SIG-M5 treated with dmso at 0.1 percent for 504 hours (cell line): ENCODE results near the gene OSER1.
A peak's percentile ranks its signal among the peaks of the same experiment; 100 is the strongest.
"Not testable (repeated sequence)": the region's sequence is repeated elsewhere in the genome, so short reads cannot be mapped to it uniquely, and the experiment has no call there.

Experiments
- DNase-seq: peaks from one replicate; lab custom pipeline; 2025; ENCODE audit not compliant: unreplicated experiment; lab: John Stamatoyannopoulos, UW

Gene OSER1

DNA sequence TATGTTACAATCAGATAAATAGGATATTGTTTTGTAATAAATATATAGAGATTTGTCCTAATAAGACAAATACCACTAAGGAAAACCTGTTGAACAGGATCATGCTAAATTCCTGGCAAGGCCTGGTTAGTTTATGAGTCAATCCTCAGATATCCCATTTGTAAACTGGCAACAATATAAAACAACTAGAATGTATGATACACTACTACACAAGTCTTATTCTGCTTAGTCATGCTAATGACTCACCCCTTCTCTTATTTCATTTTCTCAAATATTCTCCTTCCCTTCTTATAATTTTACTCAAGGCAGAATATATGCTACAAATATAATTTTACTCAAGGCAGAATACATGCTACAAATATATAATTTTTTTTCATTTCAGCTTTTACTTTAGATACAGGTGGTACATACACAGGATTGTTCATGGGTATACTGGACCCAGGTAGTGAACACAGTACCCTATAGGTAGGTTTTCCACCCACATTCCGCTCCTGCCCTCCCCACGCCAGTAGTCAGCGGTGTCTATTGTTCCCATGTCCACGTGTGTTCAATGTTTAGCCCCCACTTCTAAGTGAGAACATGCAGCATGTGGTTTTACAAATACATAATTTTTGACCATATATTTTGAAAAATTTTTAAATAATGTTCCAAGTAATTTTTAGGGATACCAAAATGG, 6.3 kb downstream of the OSER1 start:
- DNase-seq = peak; percentile 73

DNA sequence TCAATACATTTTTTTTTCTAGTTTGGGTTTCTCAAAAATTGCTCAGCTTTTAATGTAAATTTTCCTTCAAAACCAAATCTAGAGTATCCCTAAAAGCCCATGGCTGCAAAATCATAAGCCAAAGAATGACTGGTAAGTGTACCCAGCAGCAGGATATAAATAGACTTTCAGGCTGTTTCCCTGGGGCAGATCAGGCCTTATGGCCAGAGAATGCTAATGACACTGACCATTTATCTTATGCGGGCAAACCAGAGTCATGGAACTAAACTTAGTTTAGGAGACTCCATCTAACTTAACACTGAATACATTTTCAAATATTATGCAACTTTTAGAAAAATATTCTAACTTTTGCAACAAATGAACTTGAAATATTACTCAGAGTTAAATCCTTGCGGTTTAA, 7.4 kb downstream of the OSER1 start:
- no peak for DNase-seq

DNA sequence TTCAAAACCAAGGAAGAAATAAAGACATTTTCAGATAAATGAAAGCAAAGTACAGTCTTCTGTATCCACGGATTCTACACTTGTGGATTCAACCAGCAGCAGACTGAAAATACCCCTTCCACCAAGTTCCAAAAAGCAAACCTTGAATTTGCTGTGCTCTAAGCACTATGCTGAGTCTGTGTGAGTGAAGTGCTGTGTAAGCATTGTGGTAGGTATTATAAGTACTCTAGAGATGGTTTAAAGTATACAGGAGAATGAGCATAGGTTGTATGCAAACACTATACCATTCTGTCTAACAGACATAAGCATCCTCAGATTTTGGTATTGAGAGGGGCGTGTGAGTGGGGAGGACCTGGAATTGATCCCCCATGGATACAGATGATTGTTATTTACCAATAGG, 9.6 kb downstream of the OSER1 start:
- DNase-seq = no peak

DNA sequence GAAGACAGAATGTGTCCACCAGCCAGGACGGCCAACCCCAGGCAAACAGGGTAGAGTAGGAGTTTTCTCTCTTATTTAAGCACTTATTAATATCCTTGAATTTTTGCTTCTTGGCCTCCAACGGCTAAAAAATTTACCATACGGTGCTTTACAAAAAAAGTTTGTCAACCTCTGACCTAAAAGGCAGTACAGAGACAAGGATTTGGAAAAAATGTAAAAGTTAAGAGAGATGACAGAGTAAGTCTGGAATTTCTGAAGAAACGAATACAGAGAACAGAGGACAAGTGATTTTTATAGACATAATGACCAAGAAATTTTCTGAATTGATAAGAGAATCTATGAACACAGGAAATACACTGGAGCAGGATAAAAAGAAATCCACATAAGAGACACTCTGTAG, 10.2 kb downstream of the OSER1 start:
- no peak for DNase-seq

DNA sequence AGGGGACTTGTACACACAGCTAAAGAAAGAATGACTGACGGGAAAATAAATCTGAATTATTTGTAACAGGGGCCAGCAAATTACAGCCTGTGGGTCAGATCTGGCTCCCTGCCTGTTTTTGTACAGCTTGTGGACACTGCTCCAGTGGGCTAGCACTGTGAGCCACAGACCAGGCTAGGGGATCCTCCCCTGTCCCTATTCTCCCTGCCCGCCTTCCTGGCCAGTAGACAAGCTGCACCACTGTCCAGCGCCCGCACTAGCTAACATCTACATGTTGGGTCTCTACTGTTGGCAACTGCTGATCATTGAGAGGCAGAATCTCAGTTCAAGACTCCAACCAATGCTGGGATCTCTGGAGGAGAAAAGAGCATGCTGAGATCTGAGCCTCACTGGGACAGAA, 10.7 kb downstream of the OSER1 start:
- no peak for DNase-seq

DNA sequence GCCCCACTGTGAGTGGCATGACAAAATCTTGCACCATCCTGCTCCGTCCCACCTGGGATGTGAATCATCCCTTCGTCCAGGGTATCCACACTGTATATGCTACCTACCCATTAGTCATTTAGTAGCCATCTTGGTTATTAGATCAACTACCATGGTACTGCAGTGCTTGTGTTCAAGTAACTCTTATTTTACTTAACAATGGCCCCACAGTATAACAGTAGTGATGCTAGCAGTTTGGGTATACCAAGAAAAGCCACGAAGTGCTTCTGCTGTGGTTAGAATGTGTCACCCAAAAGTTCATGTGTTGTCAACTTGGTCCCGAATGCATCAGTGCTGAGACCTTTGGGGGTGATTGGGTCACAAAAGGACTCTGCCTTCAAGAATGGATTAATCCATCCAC, 11.7 kb downstream of the OSER1 start:
- DNase-seq = no peak

DNA sequence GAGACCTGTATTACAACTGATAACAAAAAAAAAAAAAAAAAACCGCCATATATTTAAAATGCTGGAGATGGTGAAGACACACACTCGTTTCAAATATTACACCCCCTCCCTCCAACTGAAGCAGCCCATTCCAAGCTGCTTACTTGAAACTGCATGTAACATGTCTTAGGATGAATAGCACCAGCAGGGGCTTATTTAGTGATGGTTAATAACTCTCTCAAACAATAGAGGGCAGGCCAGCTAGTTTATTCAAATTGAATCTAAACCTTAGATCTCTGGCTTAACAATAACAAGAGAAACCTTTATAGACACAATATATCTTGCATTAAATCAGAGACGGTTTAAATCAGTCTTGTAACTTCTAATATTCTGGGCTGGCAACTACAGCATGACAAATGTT, 14.3 kb downstream of the OSER1 start:
- peak; percentile 19 for DNase-seq

DNA sequence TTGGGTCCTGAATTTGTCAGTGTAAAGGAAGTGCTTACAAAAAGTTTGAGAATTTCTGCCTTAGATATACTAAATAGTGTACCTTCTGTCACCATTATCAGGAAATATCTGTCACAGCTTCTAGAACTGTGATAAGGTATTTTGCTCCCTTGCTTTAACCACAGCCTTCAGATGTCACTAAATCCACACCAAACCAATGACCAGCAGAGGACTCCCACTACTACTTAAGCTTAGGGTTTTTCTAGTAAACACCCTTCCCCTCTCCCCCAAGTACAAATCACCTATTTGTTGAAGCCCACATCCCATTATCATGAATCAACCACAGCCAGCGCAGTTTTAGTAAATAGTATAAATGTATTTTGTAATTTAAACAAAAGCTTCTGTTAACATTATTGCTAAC, 15.0 kb downstream of the OSER1 start:
- no peak for DNase-seq

DNA sequence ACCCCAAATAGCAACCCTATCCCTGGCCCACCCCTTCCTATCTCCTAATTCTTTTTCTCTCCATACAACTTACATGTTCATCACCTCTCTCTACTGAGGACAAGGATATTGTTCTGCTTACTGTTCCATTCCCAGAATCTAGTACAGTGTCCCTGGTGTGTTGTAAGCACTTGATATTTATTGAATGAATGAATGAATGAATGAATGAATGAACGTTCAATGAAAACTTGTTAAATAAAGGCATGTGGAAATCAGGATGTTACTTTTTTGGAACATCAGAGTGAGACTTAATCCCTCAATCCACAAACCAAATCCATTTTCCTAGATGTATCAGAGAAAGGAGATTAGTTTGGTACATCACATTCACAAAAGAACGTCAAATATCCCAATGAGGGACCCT, 16.8 kb downstream of the OSER1 start:
- DNase-seq = no peak

DNA sequence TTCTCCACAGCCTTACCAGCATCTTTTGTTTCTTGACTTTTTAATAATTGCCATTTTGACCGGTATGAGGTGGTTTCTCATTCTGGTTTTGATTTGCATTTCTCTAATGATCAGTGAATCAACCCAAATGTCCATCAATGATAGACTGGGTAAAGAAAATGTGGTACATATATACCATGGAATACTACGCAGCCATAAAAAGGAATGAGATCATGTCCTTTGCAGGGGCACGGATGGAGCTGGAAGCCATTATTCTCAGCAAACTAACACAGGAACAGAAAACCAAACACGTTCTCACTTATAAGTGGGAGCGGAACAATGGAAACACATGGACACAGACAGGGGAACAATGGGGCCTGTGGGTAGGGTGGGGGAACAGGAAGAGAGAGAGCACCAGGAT, 18.9 kb downstream of the OSER1 start:
- not testable (repeated sequence) for DNase-seq

DNA sequence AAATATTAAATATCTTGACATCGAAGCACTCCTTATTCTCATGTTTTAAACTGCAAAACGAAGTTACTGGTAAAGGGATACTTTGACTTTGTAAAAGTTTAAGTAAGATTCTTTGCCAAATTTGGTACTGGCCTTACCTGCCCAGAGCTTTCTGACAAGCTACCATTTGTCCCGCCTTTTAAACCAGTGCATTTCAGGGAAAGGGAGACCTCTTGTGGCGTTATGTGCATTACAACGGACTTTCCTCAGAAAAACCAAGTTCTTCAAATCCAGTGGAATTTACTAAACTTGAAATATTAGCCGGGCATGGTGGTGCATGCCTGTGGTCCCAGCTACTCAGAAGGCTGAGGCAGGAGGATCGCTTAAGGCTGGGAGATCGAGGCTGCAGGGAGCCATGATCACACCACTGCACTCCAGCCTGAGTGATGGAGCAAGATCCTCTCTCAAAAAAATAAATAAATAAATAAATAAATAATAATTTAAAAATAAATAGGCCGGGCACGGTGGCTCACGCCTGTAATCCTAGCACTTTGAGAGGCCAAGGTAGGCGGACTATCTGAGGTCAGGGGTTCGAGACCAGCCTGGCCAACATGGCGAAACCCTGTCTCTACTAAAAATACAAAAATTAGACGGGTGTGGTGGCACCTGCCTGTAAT, 20.2 kb downstream of the OSER1 start:
- peak; percentile 68 for DNase-seq

DNA sequence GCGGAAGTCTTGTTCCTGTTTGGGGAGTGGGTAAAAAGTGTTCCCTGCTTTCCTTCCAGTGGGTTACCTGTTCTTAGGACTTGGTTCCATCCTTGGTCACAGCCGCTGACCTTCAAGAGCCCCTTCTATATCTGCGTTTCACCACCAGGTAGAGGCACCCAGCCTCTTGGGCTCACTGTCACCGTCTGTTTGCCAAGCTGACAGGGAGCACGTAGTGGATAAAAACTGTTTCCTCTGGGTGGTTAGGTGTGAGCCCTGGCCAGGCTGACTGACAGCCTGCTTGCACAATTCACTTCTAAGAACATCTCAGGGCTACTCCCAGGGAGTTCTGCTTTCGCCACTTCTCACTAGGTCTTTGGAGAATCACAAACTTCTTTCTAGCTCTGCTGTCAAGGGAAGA, 21.8 kb downstream of the OSER1 start:
- DNase-seq = peak; percentile 84

DNA sequence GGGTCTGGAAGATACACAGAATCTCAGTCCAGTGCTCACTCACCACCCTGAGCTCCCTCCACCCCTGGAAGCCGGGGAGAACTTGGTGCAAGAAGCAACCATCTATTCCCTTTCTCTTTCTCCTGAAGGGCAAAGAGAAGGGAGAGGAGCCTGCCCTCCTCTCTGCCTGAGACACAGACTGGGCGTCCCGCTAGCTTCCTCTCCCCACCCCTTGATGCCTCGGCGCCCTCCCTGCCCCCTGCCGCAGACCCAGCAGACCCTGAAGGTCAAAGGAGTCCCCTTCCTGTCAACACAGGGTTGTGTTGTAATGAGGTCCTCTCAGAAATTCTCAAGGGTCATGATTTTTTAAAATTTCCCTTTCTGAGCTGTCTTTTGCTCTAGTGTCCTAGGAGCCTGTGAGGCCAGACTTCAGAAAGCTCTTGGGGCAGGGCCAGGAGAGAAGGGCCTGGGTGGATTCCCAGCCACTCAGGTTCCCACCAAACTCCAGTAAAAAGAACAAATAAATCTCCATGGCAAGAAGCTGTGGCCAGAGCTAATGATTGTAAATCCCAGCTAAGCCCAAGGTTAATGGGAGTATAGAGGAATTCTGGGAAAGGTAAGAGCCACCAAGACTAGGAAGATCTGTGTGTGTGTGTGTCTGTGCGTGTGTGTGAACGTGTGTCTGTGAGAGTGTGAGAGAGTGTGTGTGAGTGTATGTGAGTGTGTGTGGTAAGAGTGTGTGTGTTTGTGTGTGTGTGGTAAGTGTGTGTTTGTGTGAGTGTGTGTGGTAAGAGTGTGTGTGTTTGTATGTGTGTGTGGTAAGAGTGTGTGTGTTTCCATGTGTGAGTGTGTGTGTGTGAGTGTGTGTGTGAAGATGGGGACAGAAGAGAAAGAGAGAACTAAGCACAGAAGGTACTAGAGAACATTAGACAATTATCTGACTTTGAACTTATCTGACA, 22.5 kb downstream of the OSER1 start:
- peak; percentile 28 for DNase-seq

DNA sequence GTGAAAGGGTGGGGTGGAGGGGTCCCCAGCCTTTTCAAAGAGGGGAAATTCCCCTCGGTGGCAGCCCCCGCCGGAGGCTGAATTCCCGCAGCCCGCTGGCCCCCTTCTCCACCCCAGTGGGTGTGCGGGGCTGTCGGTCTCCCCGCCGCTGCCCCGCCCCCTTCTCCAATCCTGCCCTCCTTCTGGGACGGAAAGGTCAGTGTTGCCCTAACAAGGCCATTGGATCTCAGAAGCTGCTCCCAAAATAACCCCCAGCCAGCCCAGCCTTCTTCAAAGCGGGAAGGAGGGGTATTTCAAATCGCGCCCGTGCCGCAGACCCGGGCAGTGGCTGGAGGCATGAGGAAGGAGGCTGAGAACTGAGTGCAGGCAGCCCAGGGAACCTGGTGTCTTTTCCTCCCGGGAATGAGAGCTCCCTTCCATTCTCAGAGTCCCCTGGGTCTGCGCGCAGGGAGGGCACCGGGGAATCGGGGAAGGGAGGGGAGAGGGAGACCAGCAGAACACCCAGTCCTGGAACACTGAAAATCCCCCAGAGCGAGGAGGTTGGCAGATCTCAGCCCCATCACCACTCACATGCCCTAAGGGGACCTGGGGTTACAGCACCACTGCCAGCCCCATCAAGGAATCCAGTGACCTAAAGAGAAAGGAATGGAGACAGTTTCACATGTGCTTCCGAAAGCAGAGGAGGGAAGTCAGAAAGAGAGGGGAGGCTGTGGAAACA, 23.4 kb downstream of the OSER1 start, which contains the start of gene JPH2:
Gene JPH2, minus strand, starts transcription at position 135 of the 718 bp plus-strand sequence. CDS start 483 bp downstream, outside the sequence.
- DNase-seq = no peak

DNA sequence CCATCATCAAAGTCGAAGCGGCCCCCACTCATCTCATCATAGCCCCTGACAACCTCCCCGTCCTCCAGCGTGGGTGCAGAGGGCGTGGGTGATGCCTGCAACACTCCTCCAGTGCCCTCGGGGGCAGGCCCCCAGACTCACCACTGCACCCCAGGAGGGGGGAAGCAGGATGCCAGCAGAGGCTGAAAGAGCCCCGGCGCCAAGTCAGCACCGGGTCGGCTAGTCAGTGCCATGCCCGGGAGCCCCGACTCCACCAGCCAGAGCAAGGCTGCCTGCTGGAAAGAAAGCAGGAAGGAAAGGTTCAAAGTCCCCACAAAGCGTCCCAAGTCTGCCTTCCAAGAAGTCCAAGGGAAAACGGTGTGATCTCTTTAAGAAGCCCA, 23.9 kb downstream of the OSER1 start:
- DNase-seq = no peak

DNA sequence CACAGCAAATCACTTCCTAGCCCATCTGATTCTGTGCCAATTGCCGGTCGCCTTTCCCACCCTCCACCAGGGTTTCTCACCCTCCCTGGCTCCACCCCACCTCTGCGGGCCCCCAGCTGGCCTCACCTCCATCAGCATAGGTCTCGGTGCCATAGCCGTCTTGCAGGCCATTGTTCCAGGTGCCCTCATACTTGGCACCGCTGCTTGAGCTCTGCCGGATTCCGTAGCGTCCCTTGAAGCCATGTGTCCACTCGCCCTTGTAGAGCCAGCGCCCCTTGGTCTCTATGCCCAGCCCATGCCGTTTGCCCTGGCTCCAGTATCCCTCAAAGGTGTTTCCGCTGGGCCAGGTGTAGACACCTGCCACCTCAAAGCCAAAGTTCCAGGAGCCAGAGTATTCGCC, 24.4 kb downstream of the OSER1 start:
- no peak for DNase-seq

DNA sequence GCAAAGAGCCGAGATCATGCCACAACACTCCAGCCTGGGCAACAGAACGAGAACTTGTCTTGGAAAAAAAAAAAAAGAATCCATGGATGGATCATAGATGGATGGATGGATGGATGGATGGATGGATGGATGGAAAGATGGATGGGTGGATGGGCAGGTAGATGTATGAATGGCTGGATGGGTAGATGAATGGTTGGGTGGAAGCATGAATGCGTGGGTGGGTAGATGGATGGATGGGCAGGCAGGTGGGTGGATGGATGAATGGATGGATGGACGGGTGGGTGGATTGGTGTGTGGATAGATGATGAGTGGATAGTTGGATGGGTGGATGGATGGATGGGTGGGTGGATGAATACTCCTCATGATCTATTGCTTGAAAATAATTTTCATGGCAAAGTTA, 25.0 kb downstream of the OSER1 start:
- no peak for DNase-seq

DNA sequence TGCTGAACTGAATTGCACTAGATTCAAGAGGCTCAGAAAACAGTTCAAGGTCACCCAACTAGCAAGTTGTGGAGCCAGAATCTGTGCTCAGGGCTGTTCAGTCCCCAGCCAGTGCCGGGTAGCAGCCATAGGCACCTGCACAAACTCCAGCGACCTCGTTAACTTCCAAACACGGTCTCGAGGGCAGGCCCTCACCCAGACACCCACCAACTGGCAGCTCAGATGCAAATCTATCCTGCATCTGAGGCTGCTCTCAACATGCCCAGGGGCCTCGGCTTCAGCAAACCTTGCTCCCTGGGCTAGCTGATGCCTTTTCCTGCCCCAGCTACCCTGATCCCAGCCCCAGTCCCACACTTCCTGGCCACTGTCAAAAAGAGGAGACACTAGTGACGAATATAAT, 27.3 kb downstream of the OSER1 start:
- DNase-seq = no peak

DNA sequence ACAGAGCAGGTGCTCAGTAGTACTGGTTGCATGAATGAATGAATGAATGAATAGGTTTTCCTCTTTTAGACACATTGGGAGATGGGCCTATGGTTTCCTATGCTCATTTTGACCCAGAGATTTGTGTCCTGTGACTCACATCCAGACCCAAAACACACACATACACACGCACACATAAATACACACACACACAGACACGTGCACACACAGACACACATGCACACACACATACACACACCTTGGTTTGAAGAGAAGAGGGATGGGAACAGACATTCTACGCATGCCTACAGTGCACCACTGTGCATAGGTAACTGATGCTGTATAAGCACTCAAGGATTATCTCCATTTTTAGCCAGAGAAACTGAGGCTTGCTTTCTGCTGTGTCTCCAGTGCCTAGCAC, 27.7 kb downstream of the OSER1 start:
- DNase-seq = no peak

DNA sequence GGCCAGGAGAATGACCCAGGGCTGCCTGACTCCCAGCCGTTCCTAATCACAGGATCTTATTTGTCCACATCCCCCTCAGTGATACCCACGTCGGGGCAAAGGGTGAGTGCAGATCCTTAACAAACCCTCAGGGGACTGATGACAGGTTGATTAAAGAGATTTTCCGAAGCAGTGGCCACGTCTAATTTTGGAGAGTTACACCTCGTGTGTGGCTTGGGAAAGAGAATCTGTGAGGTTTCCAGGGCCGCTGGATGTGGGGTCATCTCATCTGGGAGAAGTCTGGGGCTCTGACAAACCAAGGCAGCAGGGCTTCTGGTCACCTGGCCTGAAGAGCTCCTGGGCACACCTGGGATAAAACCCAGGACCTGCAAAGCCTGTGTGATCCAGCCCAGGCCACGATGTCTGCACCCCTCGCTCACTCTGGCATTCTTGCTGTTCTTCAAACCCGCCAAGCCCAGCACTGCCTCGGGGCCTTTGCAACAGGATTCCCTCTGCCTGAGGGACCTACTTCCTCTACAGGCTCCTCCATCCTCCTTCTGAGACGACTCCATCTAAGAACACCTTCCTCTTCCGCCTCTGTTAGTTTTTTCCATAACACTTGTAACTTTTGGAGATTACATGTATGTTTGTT, 28.3 kb downstream of the OSER1 start:
- DNase-seq = no peak

DNA sequence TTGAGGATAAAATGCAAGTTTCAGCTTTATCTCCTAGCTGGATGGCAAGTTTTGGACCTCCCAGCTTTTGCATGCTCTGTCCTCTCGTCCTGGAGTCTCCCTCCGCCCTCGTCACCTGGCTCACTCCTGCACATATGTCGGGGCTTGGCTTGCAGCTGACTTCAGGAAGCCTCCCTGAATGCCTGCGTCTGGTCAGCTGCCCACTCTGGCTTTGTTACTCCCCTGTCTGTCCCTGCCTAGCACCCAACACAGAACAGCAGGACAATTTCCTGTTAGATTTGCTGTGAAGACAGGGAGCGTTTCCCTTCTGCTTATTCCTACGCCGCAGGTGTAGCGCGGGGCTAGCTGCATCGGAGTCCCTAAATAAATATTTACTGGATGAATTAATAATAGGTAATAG, 29.0 kb downstream of the OSER1 start:
- no peak for DNase-seq
